Endothelial cell (in vitro differentiated cells): ENCODE results near the gene GLS. TPM values are rescaled to one million over a fixed set of nuclear protein-coding genes. Genes with fewer than 3 reads are reported as not detected.
A peak's percentile ranks its signal among the peaks of the same experiment; 100 is the strongest.

Source experiments
- DNase-seq: peaks from one replicate; pipeline ENCODE4 v3.0.0; 2021; ENCODE audit warnings: low spot score
- H3K27ac Mint-ChIP-seq: one replicate; pipeline ENCODE4 v1.8.0; 2021; ENCODE audit warnings: mixed read lengths, inconsistent platforms; ENCODE audit not compliant: unreplicated experiment
- H3K27me3 Mint-ChIP-seq: one replicate; pipeline ENCODE4 v1.8.0; 2021; ENCODE audit warnings: mild to moderate bottlenecking, moderate library complexity, mixed read lengths, inconsistent platforms; ENCODE audit not compliant: unreplicated experiment
- H3K36me3 Mint-ChIP-seq: one replicate; pipeline ENCODE4 v1.8.0; 2021; ENCODE audit warnings: mild to moderate bottlenecking, low read depth, mixed read lengths, inconsistent platforms; ENCODE audit not compliant: unreplicated experiment
- H3K4me1 Mint-ChIP-seq: one replicate; pipeline ENCODE4 v1.8.0; 2021; ENCODE audit warnings: mild to moderate bottlenecking, mixed read lengths, inconsistent platforms; ENCODE audit not compliant: unreplicated experiment
- H3K4me3 Mint-ChIP-seq: one replicate; pipeline ENCODE4 v1.8.0; 2021; ENCODE audit warnings: mild to moderate bottlenecking, mixed read lengths, inconsistent platforms; ENCODE audit not compliant: unreplicated experiment
- H3K9me3 Mint-ChIP-seq: one replicate; pipeline ENCODE4 v1.8.0; 2021; ENCODE audit warnings: mixed read lengths, inconsistent platforms; ENCODE audit not compliant: unreplicated experiment
- CTCF ChIP-seq: fragments of 200-600 bp; sonication (generic); IDR thresholded peaks from one replicate; pipeline ENCODE4 v1.5.0; 2021; ENCODE audit warnings: antibody characterized with exemption; ENCODE audit not compliant: unreplicated experiment
- total RNA-seq: library from RNA; stranded (reverse); fragmentation: NEBNext Ultra II Directional; extraction: Animal tissue kit (Norgen Biotek cat#: 25700); gene quantifications from one replicate; pipeline ENCODE4 v1.2.1, GENCODE V29; 2021; ENCODE audit not compliant: unreplicated experiment

Gene GLS
- total RNA-seq, 1 donor from 2014 or later = 130 TPM

- Mint-ChIP-seq H3K36me3 (no peaks in the 10 kb centered on the region), H3K9me3 (no peaks in the 10 kb centered on the region), H3K27ac (no peak overlapping the region), H3K4me1 (no peaks in the 10 kb centered on the region), H3K4me3 (no peak overlapping the region), H3K27me3 (no peaks in the 10 kb centered on the region)
- no peak for DNase-seq
- TF ChIP-seq CTCF = no peak
Observed at GRCh38 chr2:190941571-190941970, 61.0 kb downstream of the GLS start.

- H3K36me3 Mint-ChIP-seq = no peaks in the 10 kb centered on the region
- no peaks in the 10 kb centered on the region for H3K9me3 Mint-ChIP-seq
- TF ChIP-seq CTCF = no peak
- no peak for DNase-seq
- no peaks in the 10 kb centered on the region for H3K4me1 Mint-ChIP-seq
- H3K4me3 Mint-ChIP-seq = no peak overlapping the region
- no peaks in the 10 kb centered on the region for H3K27me3 Mint-ChIP-seq
- H3K27ac Mint-ChIP-seq = no peak overlapping the region
Observed at GRCh38 chr2:190942697-190943096, 62.1 kb downstream of the GLS start.

GRCh38 chr2:190943706-190944105 lies 63.1 kb downstream of the GLS start:
- no peak for TF ChIP-seq CTCF
- H3K27me3 Mint-ChIP-seq = no peaks in the 10 kb centered on the region
- no peaks in the 10 kb centered on the region for H3K4me1 Mint-ChIP-seq
- H3K36me3 Mint-ChIP-seq = no peaks in the 10 kb centered on the region
- no peaks in the 10 kb centered on the region for H3K9me3 Mint-ChIP-seq
- H3K4me3 Mint-ChIP-seq = no peak overlapping the region
- H3K27ac Mint-ChIP-seq = no peak overlapping the region
- no peak for DNase-seq

- TF ChIP-seq CTCF = no peak
- Mint-ChIP-seq H3K9me3 (no peaks in the 10 kb centered on the region), H3K27me3 (no peaks in the 10 kb centered on the region), H3K4me3 (no peak overlapping the region), H3K4me1 (no peaks in the 10 kb centered on the region), H3K36me3 (no peaks in the 10 kb centered on the region), H3K27ac (peak overlapping the region; percentile 7)
- no peak for DNase-seq
Observed at GRCh38 chr2:190947141-190947540, 66.5 kb downstream of the GLS start.

GRCh38 chr2:190947711-190948251 lies 67.2 kb downstream of the GLS start:
- Mint-ChIP-seq H3K4me1 (no peaks in the 10 kb centered on the region), H3K27me3 (no peaks in the 10 kb centered on the region), H3K27ac (no peak overlapping the region), H3K36me3 (no peaks in the 10 kb centered on the region), H3K9me3 (no peaks in the 10 kb centered on the region), H3K4me3 (no peak overlapping the region)
- DNase-seq = no peak
- TF ChIP-seq CTCF = no peak
